Mesothelial cell of epicardium (in vitro differentiated cells): ENCODE results near the gene DYNC2H1. TPM values are rescaled to one million over a fixed set of nuclear protein-coding genes. Genes with fewer than 3 reads are reported as not detected.

Source experiments
- DNase-seq, 2 experiments: peaks; one replicate each; pipeline ENCODE4 v3.0.0; 2021; ENCODE audit warnings: low spot score in 2 of 2; ENCODE audit not compliant: unreplicated experiment in 2 of 2
- H3K27ac Mint-ChIP-seq: 2 replicates; pipeline ENCODE4 v1.8.0; 2021; ENCODE audit warnings: mixed read lengths
- H3K27me3 Mint-ChIP-seq: 2 replicates; pipeline ENCODE4 v1.8.0; 2021; ENCODE audit warnings: low read depth, mixed read lengths
- H3K36me3 Mint-ChIP-seq: 2 replicates; pipeline ENCODE4 v1.8.0; 2021; ENCODE audit warnings: mixed read lengths
- H3K4me1 Mint-ChIP-seq: 2 replicates; pipeline ENCODE4 v1.8.0; 2021; ENCODE audit warnings: mixed read lengths
- H3K4me3 Mint-ChIP-seq: 2 replicates; pipeline ENCODE4 v1.8.0; 2021; ENCODE audit warnings: mild to moderate bottlenecking, moderate library complexity, mixed read lengths
- H3K9me3 Mint-ChIP-seq: 2 replicates; pipeline ENCODE4 v1.8.0; 2021; ENCODE audit warnings: mixed read lengths
- CTCF ChIP-seq: fragments of 200-600 bp; sonication (generic); IDR thresholded peaks from one replicate; pipeline ENCODE4 v1.5.0; 2021; ENCODE audit warnings: antibody characterized with exemption; ENCODE audit not compliant: unreplicated experiment
- total RNA-seq: library from RNA; stranded (reverse); gene quantifications from 3 replicates; pipeline ENCODE4 v1.2.1, GENCODE V29; 2021

Gene DYNC2H1
- total RNA-seq, 1 donor from 2014 or later = 18.0 TPM

- Mint-ChIP-seq H3K4me3 (no peak overlapping the region), H3K4me1 (no peaks in the 10 kb centered on the region), H3K27me3 (no peaks in the 10 kb centered on the region), H3K27ac (no peak overlapping the region), H3K9me3 (no peaks in the 10 kb centered on the region), H3K36me3 (peaks cover 5% of the 10 kb centered on the region)
- TF ChIP-seq CTCF = no peak
- no peak for DNase-seq
Observed at GRCh38 chr11:103147627-103148026, 38.4 kb downstream of the DYNC2H1 start.

GRCh38 chr11:103157542-103157941 is 48.3 kb downstream of the DYNC2H1 start:
- Mint-ChIP-seq H3K27ac (no peak overlapping the region), H3K4me3 (no peak overlapping the region), H3K4me1 (no peaks in the 10 kb centered on the region), H3K36me3 (peaks cover 21% of the 10 kb centered on the region), H3K27me3 (no peaks in the 10 kb centered on the region), H3K9me3 (no peaks in the 10 kb centered on the region)
- TF ChIP-seq CTCF = no peak
- no peak for DNase-seq

- no peaks in the 10 kb centered on the region for H3K4me1 Mint-ChIP-seq
- no peak for DNase-seq
- H3K4me3 Mint-ChIP-seq = no peak overlapping the region
- H3K36me3 Mint-ChIP-seq = peaks cover 18% of the 10 kb centered on the region
- H3K27me3 Mint-ChIP-seq = no peaks in the 10 kb centered on the region
- no peak for TF ChIP-seq CTCF
- H3K9me3 Mint-ChIP-seq = no peaks in the 10 kb centered on the region
- no peak overlapping the region for H3K27ac Mint-ChIP-seq
Observed at GRCh38 chr11:103164093-103164796, 55.0 kb downstream of the DYNC2H1 start.

- Mint-ChIP-seq H3K4me1 (no peaks in the 10 kb centered on the region), H3K36me3 (peaks cover 21% of the 10 kb centered on the region), H3K9me3 (no peaks in the 10 kb centered on the region), H3K27ac (no peak overlapping the region), H3K4me3 (no peak overlapping the region), H3K27me3 (no peaks in the 10 kb centered on the region)
- DNase-seq = no peak
- TF ChIP-seq CTCF = no peak
Observed at GRCh38 chr11:103167166-103167565, 57.9 kb downstream of the DYNC2H1 start.

- no peak for DNase-seq
- no peaks in the 10 kb centered on the region for H3K27me3 Mint-ChIP-seq
- H3K4me3 Mint-ChIP-seq = no peak overlapping the region
- no peaks in the 10 kb centered on the region for H3K4me1 Mint-ChIP-seq
- H3K9me3 Mint-ChIP-seq = no peaks in the 10 kb centered on the region
- peaks cover 21% of the 10 kb centered on the region for H3K36me3 Mint-ChIP-seq
- no peak for TF ChIP-seq CTCF
- no peak overlapping the region for H3K27ac Mint-ChIP-seq
Observed at GRCh38 chr11:103170865-103171264, 61.6 kb downstream of the DYNC2H1 start.
